GM23338 (cell line): Measurements from ENCODE around the gene VAMP8. TPM values are rescaled to one million over a fixed set of nuclear protein-coding genes. Genes with fewer than 3 reads are reported as not detected.
A peak's percentile ranks its signal among the peaks of the same experiment; 100 is the strongest.

Experiments
- ATAC-seq: fragments of 200-7000 bp; cut with Tn5 transposase; 3 replicates; pipeline ENCODE4 v1.9.1; 2020
- DNase-seq: peaks from one replicate; pipeline ENCODE4 v3.0.0-alpha.2; 2015; ENCODE audit warnings: low spot score
- H2AFZ ChIP-seq: fragments of 200-600 bp; sonication (generic); 2 replicates; pipeline ENCODE4 v1.8.0; 2016; ENCODE audit warnings: antibody characterized with exemption, mild to moderate bottlenecking, moderate library complexity
- H3F3A ChIP-seq: fragments of 200-600 bp; sonication (generic); replicated peaks from 2 replicates; pipeline ENCODE4 v1.8.0; 2017; ENCODE audit warnings: antibody characterized with exemption, mixed run types, low read depth
- H3K27ac ChIP-seq: fragments of 200-600 bp; sonication (generic); 2 replicates; pipeline ENCODE4 v1.6.1; 2016; ENCODE audit warnings: low read depth
- H3K27me3 ChIP-seq: fragments of 200-600 bp; sonication (generic); 2 replicates; pipeline ENCODE4 v1.8.0; 2016; ENCODE audit warnings: mild to moderate bottlenecking, mixed run types, moderate library complexity; ENCODE audit not compliant: insufficient read depth
- H3K36me3 ChIP-seq: fragments of 200-600 bp; sonication (generic); 2 replicates; pipeline ENCODE4 v1.8.0; 2016; ENCODE audit warnings: mild to moderate bottlenecking; ENCODE audit not compliant: insufficient read depth
- H3K4me1 ChIP-seq: fragments of 200-600 bp; sonication (generic); 2 replicates; pipeline ENCODE4 v1.8.0; 2016; ENCODE audit warnings: mild to moderate bottlenecking, moderate library complexity; ENCODE audit not compliant: insufficient read depth
- H3K4me2 ChIP-seq: fragments of 200-600 bp; sonication (generic); 2 replicates; pipeline ENCODE4 v1.7.1; 2017; ENCODE audit warnings: mixed run types
- H3K4me3 ChIP-seq: fragments of 200-600 bp; sonication (generic); 2 replicates; pipeline ENCODE4 v1.6.1; 2016; ENCODE audit warnings: mixed run types
- H3K79me2 ChIP-seq: fragments of 200-600 bp; sonication (generic); replicated peaks from 2 replicates; pipeline ENCODE4 v1.8.0; 2017; ENCODE audit warnings: mild to moderate bottlenecking; ENCODE audit not compliant: insufficient read depth
- H3K9me2 ChIP-seq: fragments of 200-600 bp; sonication (generic); 2 replicates; pipeline ENCODE4 v1.8.0; 2017; ENCODE audit not compliant: insufficient read depth
- H4K20me1 ChIP-seq: fragments of 200-600 bp; sonication (generic); replicated peaks from 2 replicates; pipeline ENCODE4 v1.8.0; 2017; ENCODE audit warnings: mild to moderate bottlenecking; ENCODE audit not compliant: insufficient read depth
- H3K27ac Mint-ChIP-seq: 2 replicates; pipeline ENCODE4 v1.8.0; 2020; ENCODE audit warnings: inconsistent platforms, mild to moderate bottlenecking, moderate library complexity, mixed read lengths
- H3K27me3 Mint-ChIP-seq: 3 replicates; pipeline ENCODE4 v1.8.0; 2022; ENCODE audit warnings: low read depth, mild to moderate bottlenecking, moderate library complexity, mixed read lengths, inconsistent platforms; ENCODE audit not compliant: insufficient read depth, poor library complexity
- H3K36me3 Mint-ChIP-seq: 3 replicates; pipeline ENCODE4 v1.8.0; 2021; ENCODE audit warnings: low read depth, mild to moderate bottlenecking, inconsistent platforms, moderate library complexity, mixed read lengths
- H3K4me1 Mint-ChIP-seq: 3 replicates; pipeline ENCODE4 v1.8.0; 2020; ENCODE audit warnings: mild to moderate bottlenecking, inconsistent platforms, mixed read lengths
- H3K4me3 Mint-ChIP-seq: 3 replicates; pipeline ENCODE4 v1.8.0; 2021; ENCODE audit warnings: moderate library complexity, mild to moderate bottlenecking, inconsistent platforms, mixed read lengths
- H3K9me3 Mint-ChIP-seq: 3 replicates; pipeline ENCODE4 v1.8.0; 2020; ENCODE audit warnings: moderate library complexity, mild to moderate bottlenecking, inconsistent platforms, mixed read lengths
- CREB1 ChIP-seq: fragments of 250-450 bp; sonication (Bioruptor Pico); IDR thresholded peaks from 2 replicates; pipeline ENCODE4 v1.5.0; 2020; ENCODE audit warnings: low read depth, mild to moderate bottlenecking, moderate library complexity
- CTCF ChIP-seq, 2 experiments: fragments of 200-600 bp in 1 of 2; sonication (generic) in 1 of 2; conservative IDR thresholded peaks; 2 replicates each; pipeline versions ENCODE4 v1.5.1 to v1.6.1; 2016 to 2017; ENCODE audit warnings: antibody characterized with exemption in 2 of 2, low read depth in 2 of 2, mild to moderate bottlenecking in 2 of 2, moderate library complexity in 1 of 2
- ETS1 ChIP-seq: IDR thresholded peaks from 2 replicates; pipeline ENCODE4 v1.6.1; 2016; ENCODE audit warnings: antibody characterized with exemption
- JUNB ChIP-seq: IDR thresholded peaks from one replicate; pipeline ENCODE4 v1.6.1; 2016; ENCODE audit warnings: antibody characterized with exemption; ENCODE audit not compliant: unreplicated experiment
- NANOG ChIP-seq: IDR thresholded peaks from 2 replicates; pipeline ENCODE4 v1.6.1; 2016; ENCODE audit warnings: antibody characterized with exemption, borderline replicate concordance
- POLR2AphosphoS5 ChIP-seq: IDR thresholded peaks from 2 replicates; pipeline ENCODE4 v1.6.1; 2016; ENCODE audit warnings: antibody characterized with exemption, low read depth
- ZNF114 ChIP-seq: fragments of 250-450 bp; sonication (Bioruptor Pico); IDR thresholded peaks from 2 replicates; pipeline ENCODE4 v1.5.0; 2020; ENCODE audit warnings: mild to moderate bottlenecking, moderate library complexity
- ZNF331 ChIP-seq: fragments of 250-450 bp; sonication (Bioruptor Pico); IDR thresholded peaks from 2 replicates; pipeline ENCODE4 v1.5.0; 2020; ENCODE audit warnings: low read depth, mild to moderate bottlenecking, moderate library complexity
- polyA plus RNA-seq: library from polyadenylated mRNA; unstranded; fragments of >200 nt; fragmentation: Nextera tagmentation; extraction: Ambion mirVana; gene quantifications from 2 replicates; pipeline ENCODE4 v1.2.1, GENCODE V29; 2016
- total RNA-seq: library from RNA; depleted of rRNA; stranded (reverse); fragments of >200 nt; shearing (Covaris generic); gene quantifications from 2 replicates; pipeline ENCODE4 v1.2.3, GENCODE V29; 2014

The VAMP8 gene
- total and polyA plus RNA-seq, 2 experiments from 2014 or later = 16.3 to 71.7 TPM

GRCh38 chr2:85538507-85539360 is 38.7 kb upstream of the VAMP8 start, which contains the start of gene MAT2A:
TSS of gene MAT2A (plus strand) at chr2:85539168. CDS start at chr2:85539288, 120 bp downstream.
- peak within 1 kb of the TSS; percentile 98 for H3K4me3 Mint-ChIP-seq
- peak within 1 kb of the TSS; percentile 100 for H3K27ac Mint-ChIP-seq
- peaks cover 19% of the 10 kb centered on the region for H3K27me3 Mint-ChIP-seq
- DNase-seq = peak; percentile 96
- peaks cover 3% of the 10 kb centered on the region; the same call in 2 of the 3 replicates for H3K9me3 Mint-ChIP-seq
- TF ChIP-seq POLR2AphosphoS5 = peak; percentile 99
- peak; percentile 100 for TF ChIP-seq ZNF114 (CRISPR knock-in tag)
- TF ChIP-seq CREB1 (CRISPR knock-in tag) = 0 out of 2 replicates have a peak, but pooled peaks have one; percentile 5
- TF ChIP-seq ETS1 = peak; percentile 56; the same call in 1 of the 2 replicates
- TF ChIP-seq CTCF (conservative IDR thresholded peaks at IDR 0.05; ENCODE audit: low read depth in 2 of 2) = peak; percentile 53 to 73
- TF ChIP-seq NANOG = no peak
- no peak for TF ChIP-seq JUNB
- Histone ChIP-seq H4K20me1 (peaks cover 38% of the 10 kb centered on the region), H3K4me2 (peak within 1 kb of the TSS; percentile 96), H3K27me3 (no peaks in the 10 kb centered on the region), H2AFZ (no peak within 1 kb of the TSS), H3K4me3 (peak within 1 kb of the TSS; percentile 92), H3K9me2 (no peaks in the 10 kb centered on the region), H3K36me3 (peaks cover 40% of the 10 kb centered on the region), H3F3A (peaks cover 41% of the 10 kb centered on the region), H3K4me1 (peaks cover 23% of the 10 kb centered on the region), H3K79me2 (peaks cover 47% of the 10 kb centered on the region), H3K27ac (peak within 1 kb of the TSS; percentile 100)
- peak; percentile 74 for ATAC-seq
- peaks cover 42% of the 10 kb centered on the region for H3K4me1 Mint-ChIP-seq
- H3K36me3 Mint-ChIP-seq = peaks cover 51% of the 10 kb centered on the region

GRCh38 chr2:85539361-85540132 is 37.8 kb upstream of the VAMP8 start:
- peak overlapping the region; percentile 96 for H3K4me2 ChIP-seq
- Mint-ChIP-seq H3K4me3 (peak overlapping the region; percentile 98), H3K9me3 (peaks cover 3% of the 10 kb centered on the region; the same call in 2 of the 3 replicates), H3K36me3 (peaks cover 59% of the 10 kb centered on the region), H3K27me3 (peaks cover 19% of the 10 kb centered on the region), H3K27ac (peak overlapping the region; percentile 100), H3K4me1 (peaks cover 48% of the 10 kb centered on the region)
- TF ChIP-seq POLR2AphosphoS5 = 0 out of 2 replicates have a peak, but pooled peaks have one; percentile 19
- no peak for TF ChIP-seq ZNF331 (CRISPR knock-in tag)
- no peaks in the 10 kb centered on the region for H3K9me2 ChIP-seq
- H4K20me1 ChIP-seq = peaks cover 38% of the 10 kb centered on the region
- H3K27ac ChIP-seq = peak overlapping the region; percentile 100
- H3F3A ChIP-seq = peaks cover 49% of the 10 kb centered on the region
- H2AFZ ChIP-seq = no peak overlapping the region
- DNase-seq = peak; percentile 61
- peaks cover 23% of the 10 kb centered on the region for H3K4me1 ChIP-seq
- H3K79me2 ChIP-seq = peaks cover 47% of the 10 kb centered on the region
- peak overlapping the region; percentile 92 for H3K4me3 ChIP-seq
- no peaks in the 10 kb centered on the region for H3K27me3 ChIP-seq
- peaks cover 48% of the 10 kb centered on the region for H3K36me3 ChIP-seq
- ATAC-seq = peak; percentile 10
